K562 (cell line): ENCODE results near the gene UBE2L6. TPM values are rescaled to one million over a fixed set of nuclear protein-coding genes. Genes with fewer than 3 reads are reported as not detected.

Source experiments
- ATAC-seq: fragments of 200-7000 bp; cut with Tn5 transposase; 3 replicates; pipeline ENCODE4 v1.9.1; 2020; ENCODE audit warnings: moderate library complexity
- BruUV-seq: library from RNA; stranded (reverse); fragments of 400-500 nt; replicated peaks from 2 replicates; lab custom pipeline; 2021; lab: Mats Ljungman, UMichigan
- CTCF ChIA-PET: fragments of 300-600 bp; formaldehyde crosslinking; extraction: SDS; loops from one replicate; lab custom pipeline; 2021; ENCODE audit warnings: low intra/inter-chr PET ratio; lab: Yijun Ruan, JAX
- POLR2A ChIA-PET: fragments of 300-600, 350-650 bp; sonication (Branson Sonifier 250); formaldehyde crosslinking; extraction: SDS; loops from one replicate; lab custom pipeline; 2021; ENCODE audit warnings: antibody characterized with exemption, inconsistent platforms; lab: Yijun Ruan, JAX
- DNase-seq, 4 experiments: peaks; one replicate each; pipeline versions ENCODE4 v3.0.0 to v3.0.0-alpha.2; 2011 to 2018; ENCODE audit warnings: low spot score in 3 of 4, mixed read lengths in 3 of 4; ENCODE audit errors: extremely low read depth in 1 of 4
- FAIRE-seq: peaks from 2 replicates; lab custom pipeline; 2011; peaks lifted over from hg19 to GRCh38; lab: Jason Lieb, UNC
- H2AFZ ChIP-seq: 2 replicates; pipeline ENCODE4 v1.6.0; 2011; ENCODE audit warnings: low read depth, low read length, control low read depth, inconsistent platforms
- H3K27ac ChIP-seq: fragments of 200-600 bp; 3 replicates; pipeline ENCODE4 v1.8.0; 2011; ENCODE audit warnings: low read depth, mild to moderate bottlenecking, control low read depth, inconsistent platforms, low read length, moderate library complexity, mixed read lengths; ENCODE audit errors: extremely low read depth
- H3K27me3 ChIP-seq, 2 experiments: fragments of 300-600 bp in 1 of 2; 2 replicates in 1 of 2; 3 replicates in 1 of 2; pipeline versions ENCODE4 v1.6.0 to v1.8.0; 2011; ENCODE audit warnings: inconsistent platforms in 2 of 2, low read length in 2 of 2, mild to moderate bottlenecking in 1 of 2, mixed read lengths in 1 of 2, moderate library complexity in 1 of 2; ENCODE audit not compliant: control insufficient read depth in 2 of 2, insufficient read depth in 2 of 2
- H3K36me3 ChIP-seq: fragments of 300-600 bp; 3 replicates; pipeline ENCODE4 v1.8.0; 2011; ENCODE audit warnings: mild to moderate bottlenecking, low read length, inconsistent platforms; ENCODE audit not compliant: control insufficient read depth, insufficient read depth
- H3K4me1 ChIP-seq, 2 experiments: fragments of 200-600 bp in 1 of 2; replicated peaks in 1 of 2; 2 replicates in 1 of 2; 3 replicates in 1 of 2; pipeline versions ENCODE4 v1.5.1 to v1.8.0; 2011; ENCODE audit warnings: inconsistent platforms in 2 of 2, low read length in 2 of 2, mild to moderate bottlenecking in 1 of 2, mixed read lengths in 1 of 2, moderate library complexity in 1 of 2; ENCODE audit not compliant: control insufficient read depth in 2 of 2, insufficient read depth in 2 of 2
- H3K4me2 ChIP-seq: 2 replicates; pipeline ENCODE4 v1.6.1; 2011; ENCODE audit warnings: low read length, control low read depth, inconsistent platforms, mixed read lengths; ENCODE audit not compliant: insufficient read depth
- H3K4me3 ChIP-seq: fragments of 200-600 bp; sonication (generic), shearing (Covaris generic); 2 replicates; pipeline ENCODE4 v1.5.1; 2016; ENCODE audit warnings: control low read depth, inconsistent platforms
- H3K79me2 ChIP-seq: fragments of 200-600 bp; 3 replicates; pipeline ENCODE4 v1.8.0; 2011; ENCODE audit warnings: low read length, inconsistent platforms; ENCODE audit not compliant: control insufficient read depth, insufficient read depth
- H3K9ac ChIP-seq, 2 experiments: 2 replicates each; pipeline versions ENCODE4 v1.6.0 to v1.6.1; 2011; ENCODE audit warnings: low read depth in 2 of 2, low read length in 2 of 2, control low read depth in 1 of 2, inconsistent platforms in 1 of 2, mild to moderate bottlenecking in 1 of 2, mixed read lengths in 1 of 2; ENCODE audit not compliant: insufficient read depth in 1 of 2
- H3K9me1 ChIP-seq: one replicate; pipeline ENCODE4 v1.6.0; 2011; ENCODE audit warnings: inconsistent platforms, mild to moderate bottlenecking, low read length, moderate library complexity; ENCODE audit not compliant: control insufficient read depth, insufficient read depth
- H3K9me3 ChIP-seq: replicated peaks from 2 replicates; pipeline ENCODE4 v1.5.1; 2011; ENCODE audit warnings: low read depth, low read length, inconsistent platforms; ENCODE audit not compliant: control insufficient read depth, insufficient read depth
- H4K20me1 ChIP-seq: replicated peaks from 2 replicates; pipeline ENCODE4 v1.6.1; 2011; ENCODE audit warnings: low read length, inconsistent platforms, mixed read lengths; ENCODE audit not compliant: control insufficient read depth, insufficient read depth
- ARID1B ChIP-seq: fragments of 450-650 bp; IDR thresholded peaks from 2 replicates; pipeline ENCODE4 v1.6.1; 2016; ENCODE audit warnings: antibody characterized with exemption, mild to moderate bottlenecking, inconsistent platforms
- BRD9 ChIP-seq: fragments of 450-650 bp; IDR thresholded peaks from 2 replicates; pipeline ENCODE4 v1.6.1; 2018; ENCODE audit warnings: low read depth; ENCODE audit not compliant: partially characterized antibody
- CBX2 ChIP-seq: fragments of 200-600 bp; sonication (generic); IDR thresholded peaks from one replicate; pipeline ENCODE4 v1.6.1; 2012; ENCODE audit warnings: mild to moderate bottlenecking, low read length, inconsistent platforms; ENCODE audit not compliant: insufficient read depth, poor library complexity, severe bottlenecking
- DIDO1 ChIP-seq: fragments of 450-650 bp; IDR thresholded peaks from 2 replicates; pipeline ENCODE4 v1.6.1; 2016; ENCODE audit warnings: low read depth, missing biosample characterization, missing genetic modification characterization
- ETV5 ChIP-seq: sonication (generic); formaldehyde crosslinking; IDR thresholded peaks from 2 replicates; pipeline ENCODE4 v1.4.0; 2020; ENCODE audit warnings: low read depth, mild to moderate bottlenecking, missing genetic modification reagents
- FOSL1 ChIP-seq: fragments of 200-800 bp; sonication (Bioruptor generic); conservative IDR thresholded peaks from 2 replicates; pipeline ENCODE4 v1.6.1; 2016; ENCODE audit warnings: missing genetic modification characterization, missing compliant biosample characterization
- FOXK1 ChIP-seq: sonication (generic); formaldehyde crosslinking; IDR thresholded peaks from 2 replicates; pipeline ENCODE4 v1.8.0; 2022; ENCODE audit warnings: missing genetic modification reagents, mild to moderate bottlenecking, borderline replicate concordance
- IFI16 ChIP-seq: fragments of 250-450 bp; sonication (Bioruptor Pico); IDR thresholded peaks from 2 replicates; pipeline ENCODE4 v2.1.2; 2022; ENCODE audit warnings: mild to moderate bottlenecking, inconsistent platforms
- IRF2 ChIP-seq: sonication (generic); formaldehyde crosslinking; IDR thresholded peaks from 2 replicates; pipeline ENCODE4 v1.8.1; 2022; ENCODE audit warnings: mild to moderate bottlenecking, missing genetic modification reagents
- MYNN ChIP-seq, 2 experiments: sonication (generic); formaldehyde crosslinking in 1 of 2; IDR thresholded peaks; 2 replicates each; pipeline versions ENCODE4 v1.5.0 to v1.6.1; 2016 to 2020; ENCODE audit warnings: antibody characterized with exemption in 1 of 2, missing genetic modification reagents in 1 of 2
- PHB ChIP-seq: fragments of 250-450 bp; sonication (Bioruptor Pico); IDR thresholded peaks from 2 replicates; pipeline ENCODE4 v1.5.0; 2021
- PYGO2 ChIP-seq: fragments of 450-650 bp; IDR thresholded peaks from 2 replicates; pipeline ENCODE4 v1.6.1; 2016; ENCODE audit warnings: mild to moderate bottlenecking, missing genetic modification characterization, moderate library complexity, missing compliant biosample characterization
- RBM22 ChIP-seq: fragments of 200-400 bp; formaldehyde crosslinking; IDR thresholded peaks from 2 replicates; pipeline ENCODE4 v1.6.1; 2018; ENCODE audit warnings: low read length, low read depth; ENCODE audit not compliant: poor library complexity, severe bottlenecking
- SETDB1 ChIP-seq: IDR thresholded peaks from one replicate; pipeline ENCODE4 v1.6.1; 2012; ENCODE audit warnings: low read length, control low read depth, inconsistent platforms
- ZFP36 ChIP-seq: fragments of 150-350 bp; IDR thresholded peaks from 2 replicates; pipeline ENCODE4 v1.6.1; 2018; ENCODE audit warnings: low read length, low read depth; ENCODE audit not compliant: partially characterized antibody
- ZNF263 ChIP-seq: sonication (generic); formaldehyde crosslinking; IDR thresholded peaks from 2 replicates; pipeline ENCODE4 v1.8.0; 2022; ENCODE audit warnings: mild to moderate bottlenecking, missing genetic modification reagents, borderline replicate concordance
- ZNF584 ChIP-seq: fragments of 200-800 bp; sonication (Bioruptor generic); IDR thresholded peaks from 2 replicates; pipeline ENCODE4 v1.6.1; 2016; ENCODE audit warnings: low read depth, mild to moderate bottlenecking, missing genetic modification characterization, missing compliant biosample characterization
- ZNF740 ChIP-seq, 3 experiments: fragments of 200-800 bp in 1 of 3; sonication (Bioruptor generic) in 1 of 3; sonication (generic) in 1 of 3; formaldehyde crosslinking in 1 of 3; IDR thresholded peaks; 2 replicates each; pipeline versions ENCODE4 v1.6.1 to v1.8.0; 2016 to 2022; ENCODE audit warnings: mild to moderate bottlenecking in 2 of 3, missing compliant biosample characterization in 2 of 3, missing genetic modification characterization in 2 of 3, missing genetic modification reagents in 1 of 3
- WGBS: fragments of 100-300 bp; shearing (Covaris generic); methylation state at CpG from one replicate; pipeline ENCODE4 v1.1.6; 2016; ENCODE audit warnings: low coverage, mixed read lengths; ENCODE audit not compliant: insufficient coverage; ENCODE audit errors: missing lambda C conversion rate; 5-methylcytosine and 5-hydroxymethylcytosine counted together
- in situ Hi-C: fragments of 300-500 bp; cut with MboI; formaldehyde crosslinking; loops from 4 replicates; pipeline ENCODE4 v1.15.0; 2018; ENCODE audit warnings: inconsistent platforms, mixed read lengths
- intact Hi-C: fragments of 100-400 bp; cut with micrococcal nuclease; formaldehyde crosslinking; loops from 2 replicates; pipeline ENCODE4 v1.14.2; 2022
- polyA plus RNA-seq, 8 experiments: library from polyadenylated mRNA; depleted of rRNA in 4 of 8; stranded (reverse) in 5 of 8; unstranded in 3 of 8; fragments of >200 nt; fragmentation: Nextera tagmentation in 2 of 8; fragmentation: Illumina TruSeq in 1 of 8; extraction: Ambion mirVana in 2 of 8; extraction: Trizol in 1 of 8; gene quantifications; 2 replicates each; pipeline versions ENCODE4 v1.2.1 to v1.2.3, GENCODE V29; 2011 to 2014; ENCODE audit warnings: inconsistent platforms in 1 of 8, missing spikeins in 1 of 8
- total RNA-seq, 7 experiments: library from RNA; depleted of rRNA in 6 of 7; stranded (reverse); fragments of >200 nt in 6 of 7; fragmentation: Illumina TruSeq in 2 of 7; extraction: Trizol in 2 of 7; gene quantifications; 2 replicates each; pipeline versions ENCODE4 v1.2.1 to v1.2.3, GENCODE V29; 2011 to 2021; ENCODE audit warnings: low replicate concordance in 1 of 7
- TF ChIP-seq, protein P1 (sequence below): fragments of 250-450 bp; sonication (Bioruptor Pico); IDR thresholded peaks from 2 replicates; pipeline ENCODE4 v1.5.0; 2020; ENCODE audit warnings: mild to moderate bottlenecking

Gene UBE2L6
- total and polyA plus RNA-seq, 9 of the 15 experiments (the other 6 are each of a cell fraction or from before 2014, with no cell fraction given), result 5.9 to 24.9 (median 9.7) TPM

- DNase-seq (no peak), ATAC-seq (no peak), FAIRE-seq (no peak)
- no peaks in the 10 kb centered on the region for H3K9me3 ChIP-seq
- H4K20me1 ChIP-seq, result no peaks in the 10 kb centered on the region
- in situ Hi-C loops, result loop anchor here (5.0 kb wide), 1 partner anchor 75 kb away; no protein-coding TSS in a partner anchor
- peaks cover 14 to 22% of the 10 kb centered on the region in 2 experiments; a peak in 4 of 5 replicates for H3K4me1 ChIP-seq
- no peaks in the 10 kb centered on the region; a peak in 1 of 5 replicates for H3K27me3 ChIP-seq
- ChIA-PET POLR2A (interaction anchor here (0.7 to 1.0 kb wide), 2 partner anchors 23 to 101 kb away, joined by 3 read pairs; no protein-coding TSS in a partner anchor), CTCF (interaction anchor here (0.8 to 4.9 kb wide), 5 partner anchors 74 to 234 kb away, joined by 3 to 37 read pairs (median 4); no protein-coding TSS in a partner anchor)
- intact Hi-C loops, result loop anchor here (1.0 to 10.0 kb wide), 4 partner anchors 36 to 238 kb away; partner anchors contain the start of gene TIMM10
- H3K36me3 ChIP-seq, result no peaks in the 10 kb centered on the region
- no peak overlapping the region for H3K27ac ChIP-seq
- no peaks in the 10 kb centered on the region for H3K9me1 ChIP-seq
- BruUV-seq, result TSS peak; percentile 71
- peak overlapping the region; percentile 97 for H3K4me2 ChIP-seq
- WGBS, result 34% methylated on average over 13 of the region's 15 CpGs
- H3K79me2 ChIP-seq, result no peaks in the 10 kb centered on the region; the same call in 2 of the 3 replicates
- peak overlapping the region; percentile 88 for H2AFZ ChIP-seq
- TF ChIP-seq CBX2 (no peak), BRD9 (no peak), IFI16 (CRISPR knock-in tag) (no peak), FOXK1 (CRISPR knock-in tag) (no peak), DIDO1 (no peak), IRF2 (CRISPR knock-in tag) (peak; percentile 18; the same call in 1 of the 2 replicates), PHB (CRISPR knock-in tag) (no peak; the same call in 1 of the 2 replicates), RBM22 (no peak), MYNN (IDR thresholded peaks at IDR 0.05) (no peak), MYNN (CRISPR knock-in tag; IDR thresholded peaks at IDR 0.05) (no peak), ZNF584 (CRISPR knock-in tag) (no peak), SETDB1 (no peak), ARID1B (no peak), ZFP36 (peak; percentile 71), ETV5 (no peak), ZNF740 (CRISPR knock-in tag; IDR thresholded peaks at IDR 0.05) (no peak; the same call in 1 of the 2 replicates), ZNF740 (tag; IDR thresholded peaks at IDR 0.05) (peak in 1 of 2 experiments; percentile 45; a peak in 1 of 4 replicates), PYGO2 (tag) (no peak), ZNF263 (CRISPR knock-in tag) (peak; percentile 14), FOSL1 (tag) (no peak)
- TF ChIP-seq, protein P1, sequence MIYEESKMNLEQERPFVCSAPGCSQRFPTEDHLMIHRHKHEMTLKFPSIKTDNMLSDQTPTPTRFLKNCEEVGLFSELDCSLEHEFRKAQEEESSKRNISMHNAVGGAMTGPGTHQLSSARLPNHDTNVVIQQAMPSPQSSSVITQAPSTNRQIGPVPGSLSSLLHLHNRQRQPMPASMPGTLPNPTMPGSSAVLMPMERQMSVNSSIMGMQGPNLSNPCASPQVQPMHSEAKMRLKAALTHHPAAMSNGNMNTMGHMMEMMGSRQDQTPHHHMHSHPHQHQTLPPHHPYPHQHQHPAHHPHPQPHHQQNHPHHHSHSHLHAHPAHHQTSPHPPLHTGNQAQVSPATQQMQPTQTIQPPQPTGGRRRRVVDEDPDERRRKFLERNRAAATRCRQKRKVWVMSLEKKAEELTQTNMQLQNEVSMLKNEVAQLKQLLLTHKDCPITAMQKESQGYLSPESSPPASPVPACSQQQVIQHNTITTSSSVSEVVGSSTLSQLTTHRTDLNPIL, result 0 out of 2 replicates have a peak, but pooled peaks have one; percentile 46
- peak overlapping the region; percentile 78 for H3K4me3 ChIP-seq
- H3K9ac ChIP-seq, result peak overlapping the region in 1 of 2 experiments; percentile 96; a peak in 2 of 4 replicates
Observed at GRCh38 chr11:57566905-57567514, 462 bp downstream of the UBE2L6 start.
